H9 (cell line): ENCODE results near the gene ELMO2. TPM values are rescaled to one million over a fixed set of nuclear protein-coding genes. Genes with fewer than 3 reads are reported as not detected.

Source experiments
- DNase-seq: peaks from one replicate; pipeline ENCODE4 v3.0.0-alpha.2; 2017
- H2AFZ ChIP-seq: one replicate; pipeline ENCODE4 v1.6.1; 2013; ENCODE audit warnings: mild to moderate bottlenecking, low read length, control low read depth, moderate library complexity
- H2AK5ac ChIP-seq: 2 replicates; pipeline ENCODE4 v1.6.1; 2013; ENCODE audit warnings: low read length, control low read depth, mixed read lengths; ENCODE audit not compliant: insufficient read length
- H2BK120ac ChIP-seq: one replicate; pipeline ENCODE4 v1.6.1; 2013; ENCODE audit warnings: low read depth, mild to moderate bottlenecking, low read length, control low read depth, inconsistent platforms; ENCODE audit not compliant: poor library complexity, severe bottlenecking
- H2BK12ac ChIP-seq: 2 replicates; pipeline ENCODE4 v1.6.1; 2013; ENCODE audit warnings: low read length, control low read depth, mixed read lengths, low read depth; ENCODE audit not compliant: insufficient read length
- H2BK15ac ChIP-seq: 2 replicates; pipeline ENCODE4 v1.6.1; 2013; ENCODE audit warnings: low read depth, low read length, control low read depth
- H2BK20ac ChIP-seq: one replicate; pipeline ENCODE4 v1.6.1; 2013; ENCODE audit warnings: low read depth, mild to moderate bottlenecking, low read length, control low read depth, inconsistent platforms; ENCODE audit not compliant: poor library complexity, severe bottlenecking
- H2BK5ac ChIP-seq: 2 replicates; pipeline ENCODE4 v1.6.1; 2013; ENCODE audit warnings: low read length, control low read depth, mixed read lengths; ENCODE audit not compliant: insufficient read length
- H3K14ac ChIP-seq: 2 replicates; pipeline ENCODE4 v1.6.1; 2013; ENCODE audit warnings: low read length, control low read depth; ENCODE audit not compliant: insufficient read depth
- H3K18ac ChIP-seq: 2 replicates; pipeline ENCODE4 v1.6.1; 2013; ENCODE audit warnings: low read depth, mild to moderate bottlenecking, mixed read lengths, low read length, control low read depth; ENCODE audit not compliant: insufficient read length
- H3K23ac ChIP-seq: 2 replicates; pipeline ENCODE4 v1.6.1; 2013; ENCODE audit warnings: low read length, control low read depth, mixed read lengths, low read depth; ENCODE audit not compliant: insufficient read length
- H3K23me2 ChIP-seq: 2 replicates; pipeline ENCODE4 v1.6.1; 2013; ENCODE audit warnings: low read depth, mild to moderate bottlenecking, mixed read lengths, low read length, control low read depth; ENCODE audit not compliant: insufficient read length, poor library complexity, severe bottlenecking
- H3K27ac ChIP-seq: 2 replicates; pipeline ENCODE4 v1.5.1; 2013; ENCODE audit warnings: low read length, control low read depth, mixed read lengths, low read depth; ENCODE audit not compliant: insufficient read length
- H3K27me3 ChIP-seq: 2 replicates; pipeline ENCODE4 v1.6.1; 2013; ENCODE audit warnings: low read length, control low read depth, inconsistent platforms; ENCODE audit not compliant: insufficient read depth
- H3K4ac ChIP-seq: 2 replicates; pipeline ENCODE4 v1.6.1; 2013; ENCODE audit warnings: low read depth, mild to moderate bottlenecking, control low read depth, inconsistent platforms, low read length, moderate library complexity
- H3K4me1 ChIP-seq: 2 replicates; pipeline ENCODE4 v1.6.1; 2013; ENCODE audit warnings: low read length, control low read depth, inconsistent platforms; ENCODE audit not compliant: insufficient read depth
- H3K4me2 ChIP-seq: 2 replicates; pipeline ENCODE4 v1.6.1; 2013; ENCODE audit warnings: low read length, control low read depth, mixed read lengths; ENCODE audit not compliant: insufficient read length, insufficient read depth
- H3K56ac ChIP-seq: 2 replicates; pipeline ENCODE4 v1.6.1; 2013; ENCODE audit warnings: low read depth, mild to moderate bottlenecking, mixed read lengths, low read length, control low read depth; ENCODE audit not compliant: insufficient read length
- H3K79me1 ChIP-seq: 2 replicates; pipeline ENCODE4 v1.6.1; 2013; ENCODE audit warnings: low read depth, mild to moderate bottlenecking, moderate library complexity, low read length, control low read depth, inconsistent platforms; ENCODE audit not compliant: insufficient read depth, poor library complexity, severe bottlenecking
- H3K79me2 ChIP-seq: 2 replicates; pipeline ENCODE4 v1.6.1; 2013; ENCODE audit warnings: low read length, control low read depth, inconsistent platforms; ENCODE audit not compliant: insufficient read depth
- H3K9ac ChIP-seq: 2 replicates; pipeline ENCODE4 v1.6.1; 2013; ENCODE audit warnings: low read length, control low read depth, mixed read lengths; ENCODE audit not compliant: insufficient read length; ENCODE audit errors: extremely low read depth
- H3K9me3 ChIP-seq: one replicate; pipeline ENCODE4 v1.6.1; 2013; ENCODE audit warnings: low read depth, low read length, inconsistent platforms; ENCODE audit not compliant: control insufficient read depth
- H3T11ph ChIP-seq: one replicate; pipeline ENCODE4 v1.6.1; 2013; ENCODE audit warnings: mild to moderate bottlenecking, low read length, control low read depth, inconsistent platforms
- H4K20me1 ChIP-seq: one replicate; pipeline ENCODE4 v1.6.1; 2013; ENCODE audit not compliant: control insufficient read depth, insufficient read length, insufficient read depth
- H4K5ac ChIP-seq: 2 replicates; pipeline ENCODE4 v1.6.1; 2013; ENCODE audit warnings: low read depth, mild to moderate bottlenecking, mixed read lengths, low read length, control low read depth; ENCODE audit not compliant: insufficient read length
- H4K8ac ChIP-seq: replicated peaks from 2 replicates; pipeline ENCODE4 v1.6.1; 2013; ENCODE audit warnings: low read length, control low read depth, mixed read lengths, low read depth; ENCODE audit not compliant: insufficient read length
- H4K91ac ChIP-seq: 2 replicates; pipeline ENCODE4 v1.6.1; 2013; ENCODE audit warnings: low read depth, mild to moderate bottlenecking, moderate library complexity, mixed read lengths, low read length, control low read depth; ENCODE audit not compliant: insufficient read length
- H3K27ac Mint-ChIP-seq, 3 experiments: 2 replicates in 2 of 3; 3 replicates in 1 of 3; pipeline ENCODE4 v1.8.0; 2020 to 2021; ENCODE audit warnings: mixed read lengths in 3 of 3, mild to moderate bottlenecking in 1 of 3, moderate library complexity in 1 of 3
- H3K27me3 Mint-ChIP-seq: 2 replicates; pipeline ENCODE4 v1.8.0; 2021; ENCODE audit warnings: low read depth, mild to moderate bottlenecking, moderate library complexity, mixed read lengths
- H3K36me3 Mint-ChIP-seq, 3 experiments: 2 replicates in 2 of 3; 3 replicates in 1 of 3; pipeline ENCODE4 v1.8.0; 2020 to 2021; ENCODE audit warnings: low read depth in 3 of 3, mixed read lengths in 3 of 3; ENCODE audit not compliant: insufficient read depth in 1 of 3
- H3K4me1 Mint-ChIP-seq, 2 experiments: 2 replicates each; pipeline ENCODE4 v1.8.0; 2020; ENCODE audit warnings: mixed read lengths in 2 of 2
- H3K4me3 Mint-ChIP-seq, 2 experiments: 2 replicates in 1 of 2; 3 replicates in 1 of 2; pipeline ENCODE4 v1.8.0; 2020 to 2021; ENCODE audit warnings: mild to moderate bottlenecking in 2 of 2, mixed read lengths in 2 of 2, moderate library complexity in 1 of 2
- H3K9me3 Mint-ChIP-seq, 2 experiments: 2 replicates in 1 of 2; 3 replicates in 1 of 2; pipeline ENCODE4 v1.8.0; 2020; ENCODE audit warnings: mild to moderate bottlenecking in 2 of 2, mixed read lengths in 2 of 2, moderate library complexity in 1 of 2
- CTCF ChIP-seq: fragments of 200-600 bp; sonication (generic); conservative IDR thresholded peaks from 3 replicates; pipeline ENCODE4 v1.8.0; 2021; ENCODE audit warnings: antibody characterized with exemption, mild to moderate bottlenecking
- WGBS: extraction: QIAGEN DNeasy Blood & Tissue Kit; methylation state at CpG from one replicate; pipeline ENCODE4 v1.1.7; 2013; ENCODE audit warnings: missing lambda C conversion rate, low lambda C conversion rate, mixed read lengths; ENCODE audit not compliant: insufficient read length; ENCODE audit errors: extremely low coverage; 5-methylcytosine and 5-hydroxymethylcytosine counted together
- total RNA-seq: library from RNA; stranded (reverse); gene quantifications from 2 replicates; pipeline ENCODE4 v1.2.1, GENCODE V29; 2021

The ELMO2 gene
- total RNA-seq, 1 experiment from 2014 or later, result 32.5 TPM

GRCh38 chr20:46324960-46325703 lies 81.3 kb downstream of the ELMO2 start:
- no peak overlapping the region for H3K4ac ChIP-seq
- no peak overlapping the region for H2AK5ac ChIP-seq
- no peaks in the 10 kb centered on the region; the same call in 1 of the 2 replicates for H3K27me3 ChIP-seq
- H2BK15ac ChIP-seq, result no peak overlapping the region
- H4K20me1 ChIP-seq, result no peaks in the 10 kb centered on the region
- no peaks in the 10 kb centered on the region for H3K79me1 ChIP-seq
- H3T11ph ChIP-seq, result no peak overlapping the region
- H2BK12ac ChIP-seq, result no peak overlapping the region
- H3K23me2 ChIP-seq, result no peaks in the 10 kb centered on the region
- Mint-ChIP-seq H3K4me1 (peaks cover 2 to 22% of the 10 kb centered on the region in 2 experiments), H3K9me3 (no peaks in the 10 kb centered on the region; a peak in 1 of 5 replicates), H3K4me3 (no peak overlapping the region), H3K27ac (0 out of 7 replicates have a peak overlapping the region, but pooled peaks of 1 of the 3 experiments have one; percentile 27), H3K36me3 (no peaks in the 10 kb centered on the region), H3K27me3 (peaks cover 24% of the 10 kb centered on the region)
- H2BK120ac ChIP-seq, result no peak overlapping the region
- H3K4me1 ChIP-seq, result no peaks in the 10 kb centered on the region
- no peak overlapping the region for H3K14ac ChIP-seq
- H3K27ac ChIP-seq, result no peak overlapping the region
- H2BK20ac ChIP-seq, result no peak overlapping the region
- no peak overlapping the region for H3K9ac ChIP-seq
- H4K91ac ChIP-seq, result no peak overlapping the region
- no peak overlapping the region for H4K8ac ChIP-seq
- WGBS, result no CpG with 5 or more reads among the region's 6 CpGs
- no peaks in the 10 kb centered on the region for H3K9me3 ChIP-seq
- DNase-seq, result peak; percentile 56
- peak; percentile 63 for TF ChIP-seq CTCF
- no peaks in the 10 kb centered on the region for H3K79me2 ChIP-seq
- H2BK5ac ChIP-seq, result no peak overlapping the region
- no peak overlapping the region for H3K18ac ChIP-seq
- no peak overlapping the region for H3K23ac ChIP-seq
- H3K56ac ChIP-seq, result no peak overlapping the region
- H3K4me2 ChIP-seq, result no peak overlapping the region
- H2AFZ ChIP-seq, result no peak overlapping the region
- no peak overlapping the region for H4K5ac ChIP-seq
